Activated B cell treated with CpG ODN at 0.5 μM for 24 hours (primary cell): Measurements from ENCODE around the gene ADD2. TPM values are rescaled to one million over a fixed set of nuclear protein-coding genes. Genes with fewer than 3 reads are reported as not detected.

Source experiments
- ATAC-seq: fragments of 200-7000 bp; cut with Tn5 transposase; one replicate; pipeline ENCODE4 v1.10.0; 2021; ENCODE audit warnings: low read depth, mild to moderate bottlenecking, moderate library complexity
- CTCF ChIA-PET: fragments of 350-600 bp; sonication (Branson Sonifier 250); formaldehyde crosslinking; loops from one replicate; lab custom pipeline; 2021; ENCODE audit warnings: antibody characterized with exemption; lab: Charles Lee
- POLR2A ChIA-PET: fragments of 350-600 bp; sonication (Branson Sonifier 250); formaldehyde crosslinking; loops from one replicate; lab custom pipeline; 2021; ENCODE audit warnings: antibody characterized with exemption; lab: Charles Lee
- DNase-seq: peaks from one replicate; pipeline ENCODE4 v3.0.0; 2022
- H3K27ac Mint-ChIP-seq: one replicate; pipeline ENCODE4 v1.8.0; 2020; ENCODE audit warnings: mixed read lengths
- H3K27me3 Mint-ChIP-seq: one replicate; pipeline ENCODE4 v1.8.0; 2021; ENCODE audit warnings: mixed read lengths
- H3K36me3 Mint-ChIP-seq: one replicate; pipeline ENCODE4 v1.8.0; 2021; ENCODE audit warnings: low read depth, mixed read lengths
- H3K4me1 Mint-ChIP-seq: one replicate; pipeline ENCODE4 v1.8.0; 2021; ENCODE audit warnings: mixed read lengths
- H3K4me3 Mint-ChIP-seq: one replicate; pipeline ENCODE4 v1.8.0; 2020; ENCODE audit warnings: mild to moderate bottlenecking, mixed read lengths
- H3K9me3 Mint-ChIP-seq: one replicate; pipeline ENCODE4 v1.8.0; 2020; ENCODE audit warnings: mixed read lengths
- CTCF ChIP-seq: fragments of 200-600 bp; IDR thresholded peaks from one replicate; pipeline ENCODE4 v1.8.0; 2022; ENCODE audit warnings: antibody characterized with exemption, mild to moderate bottlenecking
- intact Hi-C: fragments of 100-400 bp; cut with micrococcal nuclease; formaldehyde crosslinking; loops from one replicate; pipeline ENCODE4 v1.15.1; 2024
- total RNA-seq: library from RNA; stranded (reverse); gene quantifications from 2 replicates; pipeline ENCODE4 v1.2.3, GENCODE V29; 2022

Gene ADD2
- total RNA-seq, 1 donor from 2014 or later, result 12.5 TPM

- ChIA-PET CTCF (no interaction called here), POLR2A (no interaction called here)
- Mint-ChIP-seq H3K4me3 (no peak overlapping the region), H3K9me3 (no peaks in the 10 kb centered on the region), H3K27ac (no peak overlapping the region), H3K36me3 (no peaks in the 10 kb centered on the region), H3K27me3 (peaks cover 5% of the 10 kb centered on the region), H3K4me1 (no peaks in the 10 kb centered on the region)
- TF ChIP-seq CTCF, result no peak
- DNase-seq (no peak), ATAC-seq (no peak)
- intact Hi-C loops, result no loop called here
These were observed 155.4 kb downstream of the ADD2 start for GRCh38 chr2:70612574-70612973.

- DNase-seq (no peak), ATAC-seq (no peak)
- ChIA-PET POLR2A (interaction anchor here (0.6 kb wide), 1 partner anchor 65 kb away, joined by 3 read pairs; no protein-coding TSS in a partner anchor), CTCF (no interaction called here)
- Mint-ChIP-seq H3K27ac (no peak overlapping the region), H3K9me3 (no peaks in the 10 kb centered on the region), H3K4me1 (no peaks in the 10 kb centered on the region), H3K36me3 (no peaks in the 10 kb centered on the region), H3K27me3 (peaks cover 23% of the 10 kb centered on the region), H3K4me3 (no peak overlapping the region)
- intact Hi-C loops, result no loop called here
- no peak for TF ChIP-seq CTCF
These were observed 159.6 kb downstream of the ADD2 start for GRCh38 chr2:70608373-70608772.

- Mint-ChIP-seq H3K9me3 (no peaks in the 10 kb centered on the region), H3K4me1 (no peaks in the 10 kb centered on the region), H3K27me3 (peaks cover 23% of the 10 kb centered on the region), H3K27ac (no peak overlapping the region), H3K4me3 (no peak overlapping the region), H3K36me3 (no peaks in the 10 kb centered on the region)
- no peak for TF ChIP-seq CTCF
- POLR2A ChIA-PET, result no interaction called here
- CTCF ChIA-PET, result interaction anchor here (1.8 kb wide), 1 partner anchor 10 kb away, joined by 5 read pairs; no protein-coding TSS in a partner anchor
- ATAC-seq (no peak), DNase-seq (no peak)
- intact Hi-C loops, result no loop called here
These were observed 160.9 kb downstream of the ADD2 start for GRCh38 chr2:70607121-70607561.

Other genes starting within 250 kb of the ADD2 start
- 0.31 and 0.51 TPM in 2 replicates for gene TGFA, start 214.4 kb downstream of the ADD2 start, total RNA-seq
- not detected in 2 replicates for gene FIGLA, start 22.4 kb upstream of the ADD2 start, total RNA-seq
- gene CLEC4F, start 52.4 kb upstream of the ADD2 start, total RNA-seq, result not detected in 2 replicates
- not detected in 2 replicates for gene CD207, start 67.6 kb upstream of the ADD2 start, total RNA-seq
- gene VAX2, start 132.4 kb upstream of the ADD2 start, total RNA-seq, result not detected in 2 replicates
- not detected in 2 replicates for gene ATP6V1B1, start 167.7 kb upstream of the ADD2 start, total RNA-seq
- gene ANKRD53, start 210.4 kb upstream of the ADD2 start, total RNA-seq, result 0.71 and 2.5 TPM in 2 replicates
- gene TEX261, start 226.7 kb upstream of the ADD2 start, total RNA-seq, result 46.8 and 54.1 TPM in 2 replicates